Pancreas (tissue), 10 donors: ENCODE data around the gene BTG4. TPM values are rescaled to one million over a fixed set of nuclear protein-coding genes. Genes with fewer than 3 reads are reported as not detected.

Experiments used
- ATAC-seq, 4 donors: fragments of 200-7000 bp; cut with Tn5 transposase; one replicate each; pipeline versions ENCODE4 v1.8.0 to v1.9.1; 2020; ENCODE audit warnings: mild to moderate bottlenecking in 4 of 4, moderate library complexity in 4 of 4
- DNase-seq, 6 donors: peaks; one replicate each; pipeline ENCODE4 v3.0.0-alpha.2; 2020
- FAIRE-seq: peaks from 2 replicates; lab custom pipeline; 2012; peaks lifted over from hg19 to GRCh38; lab: Jason Lieb, UNC
- H3K27ac ChIP-seq, 4 donors: fragments of 200-600 bp; sonication (generic); 1 replicate in 3 of 4; 2 replicates in 1 of 4; pipeline versions ENCODE4 v1.5.0 to v1.8.0; 2020
- H3K27me3 ChIP-seq, 4 donors: fragments of 200-600 bp; one replicate each; pipeline ENCODE4 v1.8.0; 2021
- H3K36me3 ChIP-seq, 3 donors: fragments of 200-600 bp; sonication (generic) in 1 of 3; one replicate each; pipeline versions ENCODE4 v1.5.0 to v1.8.0; 2020 to 2021
- H3K4me1 ChIP-seq, 3 donors: fragments of 200-600 bp; one replicate each; pipeline ENCODE4 v1.8.0; 2021
- H3K4me3 ChIP-seq, 4 donors: fragments of 200-600 bp; sonication (generic) in 2 of 4; one replicate each; pipeline versions ENCODE4 v1.5.0 to v1.8.0; 2020 to 2021
- H3K9me3 ChIP-seq, 4 donors: fragments of 200-600 bp; one replicate each; pipeline ENCODE4 v1.8.0; 2021
- CTCF ChIP-seq, 4 donors: fragments of 200-600 bp; sonication (generic) in 3 of 4; IDR thresholded peaks; one replicate each; pipeline versions ENCODE4 v1.5.0 to v1.8.0; 2021; ENCODE audit warnings: antibody characterized with exemption in 4 of 4
- WGBS, 2 donors: extraction: QIAGEN DNeasy Blood & Tissue Kit; methylation state at CpG; one replicate each; pipeline ENCODE4 v1.1.7; 2013; 5-methylcytosine and 5-hydroxymethylcytosine counted together
- intact Hi-C, 3 donors: fragments of 100-400 bp; cut with DNase I; formaldehyde crosslinking; loops; one replicate each; pipeline versions ENCODE4 v1.11.1 to v1.14.2; 2022
- polyA plus RNA-seq, 2 donors: library from polyadenylated mRNA; stranded (reverse); fragments of 200-250 nt; gene quantifications; one replicate each; pipeline ENCODE4 v1.2.3, GENCODE V29; 2013
- total RNA-seq, 6 donors: library from RNA; stranded (reverse); fragmentation: NEBNext Ultra II Directional in 4 of 6; extraction: Animal tissue kit (Norgen Biotek cat#: 25700) in 4 of 6; gene quantifications; one replicate each; pipeline versions ENCODE4 v1.2.1 to v1.2.4, GENCODE V29; 2021 to 2023
- donor health status: healthy with polysubstance abuse.
- donor health status: DM: no; HTN: no; CAD: no; lungs with moderate emphysema.
- donor health status: DM: no; HTN: no; CAD: no.
- donor health status: control.
- donor health status: control.
- donor health status: Bipolar disorder and iron deficiency.
- donor health status: DM: yes; HTN: yes; CAD: no.
- donor health status: DM: no; HTN: no; CAD: no.
- donor health status: DM: no; HTN: no; CAD: no.
- donor health status: DM: yes; HTN: yes; CAD: no.

The BTG4 gene
- total and polyA plus RNA-seq, 8 donors = not detected

DNA sequence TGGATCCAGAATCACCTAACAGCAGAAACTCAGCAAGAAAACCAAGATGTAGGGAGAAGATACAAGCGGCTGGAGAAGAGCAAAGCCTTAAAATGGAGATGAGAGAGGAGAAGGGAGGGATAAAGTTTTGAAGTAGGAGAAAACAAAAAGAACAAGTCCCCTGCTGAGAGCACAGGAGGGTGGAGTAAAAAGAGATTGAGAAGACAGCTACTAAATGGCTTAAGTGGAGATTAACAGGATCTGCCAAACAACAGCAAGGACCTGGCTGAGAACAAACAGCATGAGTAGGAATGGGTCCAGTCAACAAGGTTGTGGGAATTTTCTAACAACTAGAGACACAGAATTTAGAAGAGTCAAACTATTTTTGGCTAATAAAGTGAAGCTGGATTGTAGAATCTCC is 18.1 kb downstream of the BTG4 start:
- FAIRE-seq (no peak), ATAC-seq (no peak), DNase-seq (no peak)
- H3K27ac ChIP-seq = no peak overlapping the region
- H3K9me3 ChIP-seq = no peaks in the 10 kb centered on the region
- intact Hi-C loops = no loop called here
- no peak overlapping the region for H3K4me3 ChIP-seq
- H3K36me3 ChIP-seq = no peaks in the 10 kb centered on the region
- no peaks in the 10 kb centered on the region for H3K27me3 ChIP-seq
- TF ChIP-seq CTCF (IDR thresholded peaks at IDR 0.05) = no peak
- no peaks in the 10 kb centered on the region for H3K4me1 ChIP-seq
- 45 to 52% methylated on average over 1 of the region's 1 CpG for WGBS, 2 donors

- Histone ChIP-seq H3K27me3 (no peaks in the 10 kb centered on the region), H3K4me3 (no peak overlapping the region), H3K27ac (no peak overlapping the region), H3K4me1 (no peaks in the 10 kb centered on the region), H3K36me3 (no peaks in the 10 kb centered on the region), H3K9me3 (no peaks in the 10 kb centered on the region)
- ATAC-seq (no peak), FAIRE-seq (no peak), DNase-seq (no peak)
- WGBS, 2 donors = 87 to 93% methylated on average over 1 of the region's 1 CpG
- TF ChIP-seq CTCF (IDR thresholded peaks at IDR 0.05) = no peak
- intact Hi-C loops = no loop called here
Observed at GRCh38 chr11:111490496-111490895, 21.7 kb downstream of the BTG4 start.

- intact Hi-C loops = no loop called here
- H3K27ac ChIP-seq = no peak overlapping the region
- FAIRE-seq (no peak), ATAC-seq (no peak), DNase-seq (no peak)
- no peaks in the 10 kb centered on the region for H3K36me3 ChIP-seq
- no peaks in the 10 kb centered on the region for H3K27me3 ChIP-seq
- no peak overlapping the region for H3K4me3 ChIP-seq
- TF ChIP-seq CTCF (IDR thresholded peaks at IDR 0.05) = no peak
- no peaks in the 10 kb centered on the region for H3K4me1 ChIP-seq
- no peaks in the 10 kb centered on the region for H3K9me3 ChIP-seq
Observed at GRCh38 chr11:111483431-111483830, 28.8 kb downstream of the BTG4 start.

DNA sequence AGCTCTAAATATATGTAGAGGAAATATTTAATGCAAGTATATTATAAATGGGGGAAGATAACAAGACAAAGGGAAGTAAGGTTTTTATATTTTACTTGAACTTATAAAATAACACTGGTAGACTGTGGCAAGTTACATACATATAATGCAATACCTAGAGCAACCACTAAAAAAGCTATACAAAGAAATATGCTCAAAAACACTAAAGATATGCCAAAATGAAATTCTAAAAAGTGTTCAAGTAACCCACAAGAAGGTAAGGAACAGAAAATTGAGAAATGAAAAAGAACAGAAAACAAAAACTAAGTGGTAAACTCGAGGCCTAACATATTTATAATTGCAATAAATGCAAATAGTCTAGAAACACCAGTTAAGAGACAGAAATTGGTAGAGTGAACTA is 32.5 kb downstream of the BTG4 start:
- H3K4me3 ChIP-seq = no peak overlapping the region
- no peak for ATAC-seq
- intact Hi-C loops = no loop called here
- no peaks in the 10 kb centered on the region for H3K36me3 ChIP-seq
- FAIRE-seq = no peak
- H3K4me1 ChIP-seq = no peaks in the 10 kb centered on the region
- WGBS, 2 donors = 47 to 61% methylated on average over 1 of the region's 1 CpG
- DNase-seq = no peak
- H3K27ac ChIP-seq = no peak overlapping the region
- H3K27me3 ChIP-seq = no peaks in the 10 kb centered on the region
- H3K9me3 ChIP-seq = no peaks in the 10 kb centered on the region
- peak in 1 of 4 donors; percentile 14 for TF ChIP-seq CTCF (IDR thresholded peaks at IDR 0.05)

DNA sequence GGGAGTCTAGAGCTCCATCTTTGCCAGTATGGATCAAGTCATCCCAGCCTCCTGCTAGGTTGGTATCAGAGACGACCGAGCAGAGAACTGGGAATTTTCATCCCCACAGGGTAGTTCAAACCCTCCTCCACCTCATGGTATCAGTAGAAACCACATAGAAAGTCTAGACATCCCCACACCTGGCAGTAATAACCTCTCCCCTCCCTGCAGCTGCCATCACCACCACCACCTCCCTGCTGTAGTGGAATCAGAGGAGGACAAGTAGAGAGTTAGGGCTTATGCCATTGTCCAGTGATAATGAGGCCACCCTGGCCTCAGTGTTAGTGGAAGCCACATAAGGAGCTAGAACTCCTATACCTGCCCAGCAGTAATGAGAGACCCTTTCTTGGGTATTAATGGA is 34.3 kb downstream of the BTG4 start:
- no peaks in the 10 kb centered on the region for H3K27me3 ChIP-seq
- 80 to 89% methylated on average over 2 of the region's 2 CpGs for WGBS, 2 donors
- intact Hi-C loops = no loop called here
- no peak for DNase-seq
- ATAC-seq = no peak
- no peaks in the 10 kb centered on the region for H3K9me3 ChIP-seq
- H3K27ac ChIP-seq = no peak overlapping the region
- H3K36me3 ChIP-seq = no peaks in the 10 kb centered on the region
- TF ChIP-seq CTCF (IDR thresholded peaks at IDR 0.05) = no peak
- H3K4me3 ChIP-seq = no peak overlapping the region
- no peak for FAIRE-seq
- H3K4me1 ChIP-seq = no peaks in the 10 kb centered on the region
